Measurements from ENCODE around the gene PLCXD3.

PLCXD3 gene

GRCh38 chr5:41412496-41412895, 97.9 kb downstream of the PLCXD3 start:
- DNase-seq: no peak

- no peak for DNase-seq
Measured at GRCh38 chr5:41410737-41411136, 99.7 kb downstream of the PLCXD3 start.

GRCh38 chr5:41410307-41410706, 100.1 kb downstream of the PLCXD3 start:
- no peak for DNase-seq

GRCh38 chr5:41408676-41409443, 101.5 kb downstream of the PLCXD3 start:
- DNase-seq: no peak

GRCh38 chr5:41406936-41407335, 103.5 kb downstream of the PLCXD3 start:
- DNase-seq: no peak

- no peak for DNase-seq
Measured at GRCh38 chr5:41406424-41406823, 104.0 kb downstream of the PLCXD3 start.

GRCh38 chr5:41404757-41405156, 105.6 kb downstream of the PLCXD3 start:
- no peak for DNase-seq

- DNase-seq: no peak
Measured at GRCh38 chr5:41403846-41404245, 106.6 kb downstream of the PLCXD3 start.

GRCh38 chr5:41402845-41403244, 107.6 kb downstream of the PLCXD3 start:
- no peak for DNase-seq

- no peak for DNase-seq
Measured at GRCh38 chr5:41399839-41400238, 110.6 kb downstream of the PLCXD3 start.

GRCh38 chr5:41392016-41392415, 118.4 kb downstream of the PLCXD3 start:
- DNase-seq: no peak

- DNase-seq: no peak
Measured at GRCh38 chr5:41374631-41375030, 135.8 kb downstream of the PLCXD3 start.

- no peak for DNase-seq
Measured at GRCh38 chr5:41373230-41373629, 137.2 kb downstream of the PLCXD3 start.

- DNase-seq: no peak
Measured at GRCh38 chr5:41371738-41372137, 138.7 kb downstream of the PLCXD3 start.

GRCh38 chr5:41370482-41370881, 139.9 kb downstream of the PLCXD3 start:
- no peak for DNase-seq

GRCh38 chr5:41369799-41370198, 140.6 kb downstream of the PLCXD3 start:
- no peak for DNase-seq

- no peak for DNase-seq
Measured at GRCh38 chr5:41368158-41368557, 142.2 kb downstream of the PLCXD3 start.

- DNase-seq: no peak
Measured at GRCh38 chr5:41365369-41365768, 145.0 kb downstream of the PLCXD3 start.

GRCh38 chr5:41364346-41364745, 146.1 kb downstream of the PLCXD3 start:
- no peak for DNase-seq

GRCh38 chr5:41363343-41363986, 146.9 kb downstream of the PLCXD3 start:
- no peak for DNase-seq

- DNase-seq: no peak
Measured at GRCh38 chr5:41356786-41357185, 153.6 kb downstream of the PLCXD3 start.

- no peak for DNase-seq
Measured at GRCh38 chr5:41349846-41350245, 160.6 kb downstream of the PLCXD3 start.

GRCh38 chr5:41347569-41347968, 162.8 kb downstream of the PLCXD3 start:
- DNase-seq: no peak

- no peak for DNase-seq
Measured at GRCh38 chr5:41346609-41347008, 163.8 kb downstream of the PLCXD3 start.

GRCh38 chr5:41345295-41345694, 165.1 kb downstream of the PLCXD3 start:
- no peak for DNase-seq
